CD4-positive, alpha-beta T cell treated with Interleukin-10 for 1 hour (primary cell): ENCODE measurements around the gene SCLY.

Experiments used
- DNase-seq: peaks from one replicate; pipeline ENCODE4 v3.0.0-alpha.2; 2020

Gene SCLY

GRCh38 chr2:238098901-238099713 is 38.3 kb downstream of the SCLY start:
- no peak for DNase-seq

GRCh38 chr2:238099714-238100048 is 38.9 kb downstream of the SCLY start:
- no peak for DNase-seq

GRCh38 chr2:238100049-238100820 is 39.4 kb downstream of the SCLY start, which contains the start of gene ESPNL:
Gene ESPNL (plus strand): TSS chr2:238100340. CDS start chr2:238100420, 80 bp downstream.
- no peak for DNase-seq

- DNase-seq, result no peak
These were observed 40.3 kb downstream of the SCLY start for GRCh38 chr2:238100821-238101771.

GRCh38 chr2:238101891-238102841 is 41.4 kb downstream of the SCLY start:
- DNase-seq, result no peak

- DNase-seq, result no peak
These were observed 42.1 kb downstream of the SCLY start for GRCh38 chr2:238102865-238103264.

- no peak for DNase-seq
These were observed 42.8 kb downstream of the SCLY start for GRCh38 chr2:238103465-238104225.

GRCh38 chr2:238104226-238104690 is 43.5 kb downstream of the SCLY start:
- DNase-seq, result no peak

GRCh38 chr2:238104691-238105371 is 44.0 kb downstream of the SCLY start:
- DNase-seq, result no peak

GRCh38 chr2:238105506-238106338 is 44.9 kb downstream of the SCLY start:
- DNase-seq, result no peak

GRCh38 chr2:238106339-238106697 is 45.5 kb downstream of the SCLY start:
- no peak for DNase-seq

GRCh38 chr2:238106698-238107524 is 46.1 kb downstream of the SCLY start:
- DNase-seq, result no peak

- no peak for DNase-seq
These were observed 47.0 kb downstream of the SCLY start for GRCh38 chr2:238107525-238108422.

GRCh38 chr2:238108423-238109183 is 47.8 kb downstream of the SCLY start:
- no peak for DNase-seq

- DNase-seq, result no peak
These were observed 52.8 kb downstream of the SCLY start for GRCh38 chr2:238113611-238114010.

GRCh38 chr2:238114331-238114841 is 53.6 kb downstream of the SCLY start:
- DNase-seq, result no peak
